ENCODE measurements around the gene ERVV-1.

ERVV-1 gene

GRCh38 chr19:53037101-53038097 is 23.7 kb downstream of the ERVV-1 start:
- no peak overlapping the region for H3K4me3 Mint-ChIP-seq
- H3K27ac Mint-ChIP-seq (ENCODE audit: low read depth), result no peak overlapping the region
- ATAC-seq (replicated peaks; ENCODE audit: extremely low read depth, poor library complexity, severe bottlenecking) (no peak), DNase-seq (ENCODE audit: low spot score in 2 of 2) (no peak)
- peaks cover 17% of the 10 kb centered on the region for H3K9me3 Mint-ChIP-seq
- H3K27me3 Mint-ChIP-seq, result peaks cover 16% of the 10 kb centered on the region
- peaks cover 5% of the 10 kb centered on the region for H3K36me3 Mint-ChIP-seq (ENCODE audit: insufficient read depth)
- no peaks in the 10 kb centered on the region for H3K4me1 Mint-ChIP-seq

GRCh38 chr19:53041366-53041765 is 27.6 kb downstream of the ERVV-1 start:
- no peaks in the 10 kb centered on the region for H3K4me1 Mint-ChIP-seq
- peaks cover 11% of the 10 kb centered on the region for H3K27me3 Mint-ChIP-seq
- H3K36me3 Mint-ChIP-seq (ENCODE audit: insufficient read depth), result peaks cover 2% of the 10 kb centered on the region
- no peak for ATAC-seq (replicated peaks; ENCODE audit: extremely low read depth, poor library complexity, severe bottlenecking)
- no peak for DNase-seq (ENCODE audit: low spot score in 2 of 2)
- H3K4me3 Mint-ChIP-seq, result no peak overlapping the region
- H3K9me3 Mint-ChIP-seq, result peaks cover 14% of the 10 kb centered on the region
- H3K27ac Mint-ChIP-seq (ENCODE audit: low read depth), result no peak overlapping the region

- ATAC-seq (replicated peaks; ENCODE audit: extremely low read depth, poor library complexity, severe bottlenecking) (no peak), DNase-seq (ENCODE audit: low spot score in 2 of 2) (no peak)
- no peaks in the 10 kb centered on the region for H3K36me3 Mint-ChIP-seq (ENCODE audit: insufficient read depth)
- H3K9me3 Mint-ChIP-seq, result peaks cover 3% of the 10 kb centered on the region
- no peak overlapping the region for H3K4me3 Mint-ChIP-seq
- H3K27ac Mint-ChIP-seq (ENCODE audit: low read depth), result no peak overlapping the region
- H3K4me1 Mint-ChIP-seq, result no peaks in the 10 kb centered on the region
- H3K27me3 Mint-ChIP-seq, result no peaks in the 10 kb centered on the region
These were observed 31.8 kb downstream of the ERVV-1 start for GRCh38 chr19:53045536-53045935.

DNA sequence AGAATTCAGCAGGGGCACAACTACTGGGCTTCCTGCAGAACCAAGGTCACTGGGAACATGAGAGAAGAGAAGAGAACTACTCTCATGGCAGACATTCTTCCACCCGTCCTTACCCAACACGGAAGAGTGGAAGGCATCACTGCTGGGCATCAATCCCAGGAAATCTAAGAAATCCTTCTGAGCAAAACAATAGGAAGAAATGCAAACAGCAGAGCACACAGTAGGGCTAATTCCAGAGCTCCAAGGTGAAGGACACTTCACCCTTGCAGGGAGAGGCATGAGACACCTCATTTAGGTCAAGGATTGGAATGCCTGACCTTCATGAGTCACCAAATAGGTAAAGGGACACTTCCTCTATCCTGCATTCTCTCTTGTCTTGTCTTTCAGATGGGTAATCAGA is 33.7 kb downstream of the ERVV-1 start:
- no peak overlapping the region for H3K4me3 Mint-ChIP-seq
- H3K36me3 Mint-ChIP-seq (ENCODE audit: insufficient read depth), result no peaks in the 10 kb centered on the region
- no peak for ATAC-seq (replicated peaks; ENCODE audit: extremely low read depth, poor library complexity, severe bottlenecking)
- no peaks in the 10 kb centered on the region for H3K27me3 Mint-ChIP-seq
- H3K27ac Mint-ChIP-seq (ENCODE audit: low read depth), result no peak overlapping the region
- H3K4me1 Mint-ChIP-seq, result no peaks in the 10 kb centered on the region
- no peak for DNase-seq (ENCODE audit: low spot score in 2 of 2)
- peaks cover 6% of the 10 kb centered on the region for H3K9me3 Mint-ChIP-seq

- Mint-ChIP-seq H3K9me3 (peaks cover 17% of the 10 kb centered on the region), H3K27me3 (no peaks in the 10 kb centered on the region)
- no peak for DNase-seq (ENCODE audit: low spot score in 2 of 2)
These were observed 41.4 kb downstream of the ERVV-1 start for GRCh38 chr19:53055117-53055516.

GRCh38 chr19:53057904-53058580 is 44.3 kb downstream of the ERVV-1 start:
- Mint-ChIP-seq H3K27ac (ENCODE audit: low read depth) (no peak overlapping the region), H3K4me3 (no peak overlapping the region), H3K27me3 (no peaks in the 10 kb centered on the region), H3K9me3 (peaks cover 17% of the 10 kb centered on the region), H3K36me3 (ENCODE audit: insufficient read depth) (peaks cover 2% of the 10 kb centered on the region), H3K4me1 (no peaks in the 10 kb centered on the region)
- ATAC-seq (replicated peaks; ENCODE audit: extremely low read depth, poor library complexity, severe bottlenecking) (no peak), DNase-seq (ENCODE audit: low spot score in 2 of 2) (no peak)

More at GRCh38 chr19:53055117-53055516, 41.4 kb downstream of the ERVV-1 start:
- no peak overlapping the region for H3K27ac Mint-ChIP-seq (ENCODE audit: low read depth)
- no peak for ATAC-seq (replicated peaks; ENCODE audit: extremely low read depth, poor library complexity, severe bottlenecking)
- H3K4me1 Mint-ChIP-seq, result no peaks in the 10 kb centered on the region
- H3K36me3 Mint-ChIP-seq (ENCODE audit: insufficient read depth), result peaks cover 2% of the 10 kb centered on the region
- H3K4me3 Mint-ChIP-seq, result no peak overlapping the region
